Activated T-cell treated with anti-CD3 and anti-CD28 coated beads for 48 hours (primary cell): Measurements from ENCODE around the gene IMMP2L.
"Not testable (repeated sequence)": the region's sequence is repeated elsewhere in the genome, so short reads cannot be mapped to it uniquely, and the experiment has no call there.

ENCODE experiments used
- DNase-seq: peaks from one replicate; pipeline ENCODE4 v3.0.0-alpha.2; 2020; ENCODE audit warnings: low read depth

IMMP2L gene

GRCh38 chr7:110988890-110989501, 573.3 kb downstream of the IMMP2L start:
- DNase-seq, result no peak

GRCh38 chr7:110988348-110988747, 573.9 kb downstream of the IMMP2L start:
- DNase-seq, result no peak

- no peak for DNase-seq
Observed at GRCh38 chr7:110987127-110987693, 575.1 kb downstream of the IMMP2L start.

- DNase-seq, result no peak
Observed at GRCh38 chr7:110983822-110984456, 578.4 kb downstream of the IMMP2L start.

- no peak for DNase-seq
Observed at GRCh38 chr7:110977127-110977737, 585.1 kb downstream of the IMMP2L start.

GRCh38 chr7:110975486-110975885, 586.8 kb downstream of the IMMP2L start:
- DNase-seq, result no peak

- no peak for DNase-seq
Observed at GRCh38 chr7:110974441-110974840, 587.9 kb downstream of the IMMP2L start.

- no peak for DNase-seq
Observed at GRCh38 chr7:110973196-110973990, 588.9 kb downstream of the IMMP2L start.

- no peak for DNase-seq
Observed at GRCh38 chr7:110964775-110965174, 597.5 kb downstream of the IMMP2L start.

- no peak for DNase-seq
Observed at GRCh38 chr7:110962826-110963225, 599.5 kb downstream of the IMMP2L start.

- no peak for DNase-seq
Observed at GRCh38 chr7:110962374-110962773, 599.9 kb downstream of the IMMP2L start.

- no peak for DNase-seq
Observed at GRCh38 chr7:110960811-110961210, 601.5 kb downstream of the IMMP2L start.

GRCh38 chr7:110948280-110948679, 614.0 kb downstream of the IMMP2L start:
- no peak for DNase-seq

- DNase-seq, result no peak
Observed at GRCh38 chr7:110947408-110947807, 614.9 kb downstream of the IMMP2L start.

GRCh38 chr7:110944966-110945644, 617.2 kb downstream of the IMMP2L start:
- no peak for DNase-seq

- DNase-seq, result no peak
Observed at GRCh38 chr7:110944448-110944847, 617.8 kb downstream of the IMMP2L start.

- DNase-seq, result no peak
Observed at GRCh38 chr7:110943701-110944345, 618.5 kb downstream of the IMMP2L start.

- no peak for DNase-seq
Observed at GRCh38 chr7:110941385-110941784, 620.9 kb downstream of the IMMP2L start.

- DNase-seq, result no peak
Observed at GRCh38 chr7:110940756-110941155, 621.5 kb downstream of the IMMP2L start.

- no peak for DNase-seq
Observed at GRCh38 chr7:110938165-110938564, 624.1 kb downstream of the IMMP2L start.

- not testable (repeated sequence) for DNase-seq
Observed at GRCh38 chr7:110936665-110937064, 625.6 kb downstream of the IMMP2L start.
